Measurements from ENCODE around the gene TMEM101. TPM values are rescaled to one million over a fixed set of nuclear protein-coding genes. Genes with fewer than 3 reads are reported as not detected.
A peak's percentile ranks its signal among the peaks of the same experiment; 100 is the strongest.

TMEM101 gene
- total and polyA plus RNA-seq, 2 of the 13 experiments (the other 11 are each of a cell fraction or from before 2014, with no cell fraction given): 72.0 to 100 TPM

DNA sequence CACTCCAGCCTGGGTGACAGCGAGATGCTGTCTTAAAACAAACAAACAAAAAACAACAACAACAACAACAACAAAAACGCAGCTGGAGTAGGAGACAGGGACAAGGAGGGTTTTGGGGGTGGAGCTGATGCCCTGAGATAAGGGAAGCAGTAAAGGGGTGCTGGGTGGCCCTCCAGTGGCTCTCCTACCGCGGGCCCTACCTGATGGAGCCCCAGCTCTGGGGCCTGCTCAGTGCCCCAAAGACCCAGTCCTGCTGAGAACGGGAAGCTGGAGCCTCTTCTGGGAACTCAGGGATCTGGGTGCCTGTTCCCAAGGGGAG lies 31.6 kb downstream of the TMEM101 start:
- FAIRE-seq (no peak), DNase-seq (ENCODE audit: low spot score) (no peak), ATAC-seq (no peak)
- Histone ChIP-seq H3K4me2 (ENCODE audit: low read depth, low read length) (peak overlapping the region; percentile 86), H2AFZ (ENCODE audit: low read length) (no peak overlapping the region), H3K27ac (ENCODE audit: extremely low read length, insufficient read depth, low read length) (no peak overlapping the region), H3K27me3 (ENCODE audit: control insufficient read depth in 1 of 2, insufficient read depth in 2 of 2, low read length in 2 of 2) (peaks cover 8 to 80% of the 10 kb centered on the region in 2 experiments), H3K36me3 (replicated peaks in 1 of 2; ENCODE audit: control insufficient read depth in 1 of 2, insufficient read depth in 2 of 2, low read length in 2 of 2) (no peaks in the 10 kb centered on the region), H3K9me3 (ENCODE audit: low read length) (no peaks in the 10 kb centered on the region), H4K20me1 (ENCODE audit: insufficient read depth, low read length) (no peaks in the 10 kb centered on the region), H3K79me2 (ENCODE audit: insufficient read depth, low read length) (no peaks in the 10 kb centered on the region), H3K4me3 (replicated peaks in 1 of 3; ENCODE audit: insufficient read depth in 1 of 3, low read depth in 2 of 3, low read length in 3 of 3) (peak overlapping the region in 2 of 3 experiments; percentile 51 to 72; a peak in 2 of 6 replicates), H3K4me1 (ENCODE audit: insufficient read depth, low read length) (peaks cover 23% of the 10 kb centered on the region), H3K9ac (ENCODE audit: insufficient read depth, low read depth, low read length) (peak overlapping the region; percentile 1; the same call in 1 of the 2 replicates)
- intact Hi-C loops (cut with micrococcal nuclease; ENCODE audit: unreplicated experiment): no loop called here
- CTCF ChIA-PET (ENCODE audit: low intra/inter-chr PET ratio, low total read pairs): interaction anchor here (1.1 kb wide), 1 partner anchor 39 kb away, joined by 4 read pairs; no protein-coding TSS in a partner anchor
- no TSS peak for BruUV-seq (replicated peaks)
- POLR2A ChIA-PET: interaction anchor here (1.2 to 2.2 kb wide), 3 partner anchors 9 to 19 kb away, joined by 5 to 15 read pairs (median 5); no protein-coding TSS in a partner anchor
- in situ Hi-C loops (cut with HindIII; ENCODE audit: extremely low pct_ligation_motif_present, low pct_unique_long_range_greater_than_20kb): no loop called here
- WGBS (ENCODE audit: low lambda C conversion rate): 6% methylated on average over 5 of the region's 5 CpGs
- TF ChIP-seq, protein P1, sequence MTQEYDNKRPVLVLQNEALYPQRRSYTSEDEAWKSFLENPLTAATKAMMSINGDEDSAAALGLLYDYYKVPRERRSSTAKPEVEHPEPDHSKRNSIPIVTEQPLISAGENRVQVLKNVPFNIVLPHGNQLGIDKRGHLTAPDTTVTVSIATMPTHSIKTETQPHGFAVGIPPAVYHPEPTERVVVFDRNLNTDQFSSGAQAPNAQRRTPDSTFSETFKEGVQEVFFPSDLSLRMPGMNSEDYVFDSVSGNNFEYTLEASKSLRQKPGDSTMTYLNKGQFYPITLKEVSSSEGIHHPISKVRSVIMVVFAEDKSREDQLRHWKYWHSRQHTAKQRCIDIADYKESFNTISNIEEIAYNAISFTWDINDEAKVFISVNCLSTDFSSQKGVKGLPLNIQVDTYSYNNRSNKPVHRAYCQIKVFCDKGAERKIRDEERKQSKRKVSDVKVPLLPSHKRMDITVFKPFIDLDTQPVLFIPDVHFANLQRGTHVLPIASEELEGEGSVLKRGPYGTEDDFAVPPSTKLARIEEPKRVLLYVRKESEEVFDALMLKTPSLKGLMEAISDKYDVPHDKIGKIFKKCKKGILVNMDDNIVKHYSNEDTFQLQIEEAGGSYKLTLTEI (CRISPR knock-in tag; conservative IDR thresholded peaks at IDR 0.05): no peak
- TF ChIP-seq RFX3 (CRISPR knock-in tag; IDR thresholded peaks at IDR 0.05) (no peak), ZNF788 (CRISPR knock-in tag; IDR thresholded peaks at IDR 0.05; ENCODE audit: borderline replicate concordance) (no peak), KDM6A (CRISPR knock-in tag; IDR thresholded peaks at IDR 0.05; ENCODE audit: low read depth) (no peak), ZNF790 (CRISPR knock-in tag; IDR thresholded peaks at IDR 0.05; ENCODE audit: borderline replicate concordance) (peak; percentile 18; the same call in 1 of the 2 replicates), ZNF296 (CRISPR knock-in tag; conservative IDR thresholded peaks at IDR 0.05) (0 out of 2 replicates have a peak, but pooled peaks have one; percentile 0), SNAPC2 (CRISPR knock-in tag; IDR thresholded peaks at IDR 0.05) (0 out of 2 replicates have a peak, but pooled peaks have one; percentile 14), SNRNP70 (IDR thresholded peaks at IDR 0.05; ENCODE audit: low read depth, low read length) (no peak), FOXP1 (IDR thresholded peaks at IDR 0.05) (no peak), FOXP1 (CRISPR knock-in tag; IDR thresholded peaks at IDR 0.05) (0 out of 2 replicates have a peak, but pooled peaks have one; percentile 12), PCBP1 (IDR thresholded peaks at IDR 0.05; ENCODE audit: borderline replicate concordance, low read depth, low read length) (no peak), RAD51 (IDR thresholded peaks at IDR 0.05; ENCODE audit: borderline replicate concordance) (no peak)
- TF ChIP-seq, protein P2, sequence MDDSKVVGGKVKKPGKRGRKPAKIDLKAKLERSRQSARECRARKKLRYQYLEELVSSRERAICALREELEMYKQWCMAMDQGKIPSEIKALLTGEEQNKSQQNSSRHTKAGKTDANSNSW (CRISPR knock-in tag; IDR thresholded peaks at IDR 0.05; ENCODE audit: borderline replicate concordance): no peak

Data from HepG2 (cell line).